SK-N-SH (cell line): ENCODE measurements around the gene MANSC1.
"Not testable (repeated sequence)": the region's sequence is repeated elsewhere in the genome, so short reads cannot be mapped to it uniquely, and the experiment has no call there.

ENCODE experiments used
- EP300 ChIP-seq, 2 experiments: IDR thresholded peaks; 2 replicates each; pipeline versions ENCODE4 v1.4.0 to v1.6.1; 2012; ENCODE audit warnings: borderline replicate concordance in 1 of 2, low read depth in 1 of 2, low read length in 1 of 2
- POLR2AphosphoS5 ChIP-seq: IDR thresholded peaks from 2 replicates; pipeline ENCODE4 v1.6.1; 2012; ENCODE audit warnings: low read depth, low read length
- RFX5 ChIP-seq: IDR thresholded peaks from 2 replicates; pipeline ENCODE4 v1.6.1; 2012; ENCODE audit warnings: mild to moderate bottlenecking, improper control_type of control experiment, low read length
- ZBTB33 ChIP-seq: IDR thresholded peaks from 2 replicates; pipeline ENCODE4 v1.4.0; 2012; ENCODE audit warnings: low read depth, borderline replicate concordance
- TF ChIP-seq, protein P1 (sequence below): IDR thresholded peaks from 2 replicates; pipeline ENCODE4 v1.6.1; 2012; ENCODE audit warnings: mild to moderate bottlenecking, low read depth, low read length, moderate library complexity
- TF ChIP-seq, protein P2 (sequence below): fragments of 200-600 bp; sonication (generic); IDR thresholded peaks from 2 replicates; pipeline ENCODE4 v1.6.1; 2017; ENCODE audit warnings: antibody characterized with exemption, mild to moderate bottlenecking, moderate library complexity

- not testable (repeated sequence) for TF ChIP-seq EP300 (IDR thresholded peaks at IDR 0.05; ENCODE audit: borderline replicate concordance in 1 of 2, low read depth in 1 of 2, low read length in 1 of 2); ZBTB33; RFX5; POLR2AphosphoS5
- TF ChIP-seq, protein P1, sequence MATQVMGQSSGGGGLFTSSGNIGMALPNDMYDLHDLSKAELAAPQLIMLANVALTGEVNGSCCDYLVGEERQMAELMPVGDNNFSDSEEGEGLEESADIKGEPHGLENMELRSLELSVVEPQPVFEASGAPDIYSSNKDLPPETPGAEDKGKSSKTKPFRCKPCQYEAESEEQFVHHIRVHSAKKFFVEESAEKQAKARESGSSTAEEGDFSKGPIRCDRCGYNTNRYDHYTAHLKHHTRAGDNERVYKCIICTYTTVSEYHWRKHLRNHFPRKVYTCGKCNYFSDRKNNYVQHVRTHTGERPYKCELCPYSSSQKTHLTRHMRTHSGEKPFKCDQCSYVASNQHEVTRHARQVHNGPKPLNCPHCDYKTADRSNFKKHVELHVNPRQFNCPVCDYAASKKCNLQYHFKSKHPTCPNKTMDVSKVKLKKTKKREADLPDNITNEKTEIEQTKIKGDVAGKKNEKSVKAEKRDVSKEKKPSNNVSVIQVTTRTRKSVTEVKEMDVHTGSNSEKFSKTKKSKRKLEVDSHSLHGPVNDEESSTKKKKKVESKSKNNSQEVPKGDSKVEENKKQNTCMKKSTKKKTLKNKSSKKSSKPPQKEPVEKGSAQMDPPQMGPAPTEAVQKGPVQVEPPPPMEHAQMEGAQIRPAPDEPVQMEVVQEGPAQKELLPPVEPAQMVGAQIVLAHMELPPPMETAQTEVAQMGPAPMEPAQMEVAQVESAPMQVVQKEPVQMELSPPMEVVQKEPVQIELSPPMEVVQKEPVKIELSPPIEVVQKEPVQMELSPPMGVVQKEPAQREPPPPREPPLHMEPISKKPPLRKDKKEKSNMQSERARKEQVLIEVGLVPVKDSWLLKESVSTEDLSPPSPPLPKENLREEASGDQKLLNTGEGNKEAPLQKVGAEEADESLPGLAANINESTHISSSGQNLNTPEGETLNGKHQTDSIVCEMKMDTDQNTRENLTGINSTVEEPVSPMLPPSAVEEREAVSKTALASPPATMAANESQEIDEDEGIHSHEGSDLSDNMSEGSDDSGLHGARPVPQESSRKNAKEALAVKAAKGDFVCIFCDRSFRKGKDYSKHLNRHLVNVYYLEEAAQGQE: not testable (repeated sequence)
- TF ChIP-seq, protein P2, sequence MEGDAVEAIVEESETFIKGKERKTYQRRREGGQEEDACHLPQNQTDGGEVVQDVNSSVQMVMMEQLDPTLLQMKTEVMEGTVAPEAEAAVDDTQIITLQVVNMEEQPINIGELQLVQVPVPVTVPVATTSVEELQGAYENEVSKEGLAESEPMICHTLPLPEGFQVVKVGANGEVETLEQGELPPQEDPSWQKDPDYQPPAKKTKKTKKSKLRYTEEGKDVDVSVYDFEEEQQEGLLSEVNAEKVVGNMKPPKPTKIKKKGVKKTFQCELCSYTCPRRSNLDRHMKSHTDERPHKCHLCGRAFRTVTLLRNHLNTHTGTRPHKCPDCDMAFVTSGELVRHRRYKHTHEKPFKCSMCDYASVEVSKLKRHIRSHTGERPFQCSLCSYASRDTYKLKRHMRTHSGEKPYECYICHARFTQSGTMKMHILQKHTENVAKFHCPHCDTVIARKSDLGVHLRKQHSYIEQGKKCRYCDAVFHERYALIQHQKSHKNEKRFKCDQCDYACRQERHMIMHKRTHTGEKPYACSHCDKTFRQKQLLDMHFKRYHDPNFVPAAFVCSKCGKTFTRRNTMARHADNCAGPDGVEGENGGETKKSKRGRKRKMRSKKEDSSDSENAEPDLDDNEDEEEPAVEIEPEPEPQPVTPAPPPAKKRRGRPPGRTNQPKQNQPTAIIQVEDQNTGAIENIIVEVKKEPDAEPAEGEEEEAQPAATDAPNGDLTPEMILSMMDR: not testable (repeated sequence)
Observed at GRCh38 chr12:12351468-12352185, 1.6 kb upstream of the MANSC1 start.
